HG03064 (cell line): ENCODE results near the gene DES.

Source experiments
- ATAC-seq: cut with Tn5 transposase; IDR thresholded peaks from one replicate; pipeline ENCODE4 v1.9.1; 2021; ENCODE audit warnings: low read depth; ENCODE audit not compliant: unreplicated experiment

The DES gene

DNA sequence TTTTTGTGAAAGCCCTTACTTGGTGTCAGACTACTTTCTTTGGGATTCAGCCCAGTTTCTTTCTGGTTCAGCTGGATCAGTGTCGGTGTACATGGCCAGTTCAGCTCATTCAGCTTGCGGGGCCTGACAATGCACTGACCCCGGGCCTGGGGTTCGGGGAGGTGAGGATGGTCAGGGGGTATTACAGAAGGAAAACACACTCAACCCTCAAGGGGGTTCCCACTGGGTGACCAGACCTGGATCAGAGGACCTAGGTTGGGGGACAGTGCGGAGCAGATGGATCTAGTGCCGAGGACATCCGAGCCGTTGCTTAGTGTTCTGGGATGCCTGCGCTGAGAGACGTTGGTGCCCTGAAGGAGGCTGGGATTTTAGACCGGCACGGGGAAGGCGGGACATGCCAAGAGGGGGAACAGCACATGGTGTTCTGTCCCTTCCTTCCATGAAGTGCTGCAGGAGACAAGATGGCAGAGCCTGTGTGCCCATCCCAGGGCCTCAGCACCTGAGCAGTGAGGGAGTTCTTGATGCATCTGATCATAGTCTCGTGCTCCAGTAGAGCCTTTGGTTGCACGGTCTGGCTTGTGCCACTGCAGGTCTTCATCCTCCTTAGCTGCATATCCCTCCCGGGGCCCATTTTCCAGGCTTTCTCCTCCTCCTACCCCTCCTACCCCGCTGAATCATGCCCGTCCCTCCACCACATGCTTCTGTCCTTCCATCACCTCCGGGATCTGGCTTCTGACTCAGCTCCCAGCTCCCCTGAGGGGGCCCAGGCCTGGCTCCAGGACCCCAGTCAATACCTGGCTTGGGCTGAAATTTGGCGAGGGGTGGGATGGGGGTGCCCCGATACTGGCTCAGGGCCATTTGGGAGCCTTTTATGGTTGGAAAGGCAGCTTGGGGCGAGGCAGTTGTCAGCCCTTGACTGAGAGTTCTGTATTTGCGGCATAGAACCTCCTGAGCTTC lies 34.5 kb downstream of the DES start:
- no peak for ATAC-seq

DNA sequence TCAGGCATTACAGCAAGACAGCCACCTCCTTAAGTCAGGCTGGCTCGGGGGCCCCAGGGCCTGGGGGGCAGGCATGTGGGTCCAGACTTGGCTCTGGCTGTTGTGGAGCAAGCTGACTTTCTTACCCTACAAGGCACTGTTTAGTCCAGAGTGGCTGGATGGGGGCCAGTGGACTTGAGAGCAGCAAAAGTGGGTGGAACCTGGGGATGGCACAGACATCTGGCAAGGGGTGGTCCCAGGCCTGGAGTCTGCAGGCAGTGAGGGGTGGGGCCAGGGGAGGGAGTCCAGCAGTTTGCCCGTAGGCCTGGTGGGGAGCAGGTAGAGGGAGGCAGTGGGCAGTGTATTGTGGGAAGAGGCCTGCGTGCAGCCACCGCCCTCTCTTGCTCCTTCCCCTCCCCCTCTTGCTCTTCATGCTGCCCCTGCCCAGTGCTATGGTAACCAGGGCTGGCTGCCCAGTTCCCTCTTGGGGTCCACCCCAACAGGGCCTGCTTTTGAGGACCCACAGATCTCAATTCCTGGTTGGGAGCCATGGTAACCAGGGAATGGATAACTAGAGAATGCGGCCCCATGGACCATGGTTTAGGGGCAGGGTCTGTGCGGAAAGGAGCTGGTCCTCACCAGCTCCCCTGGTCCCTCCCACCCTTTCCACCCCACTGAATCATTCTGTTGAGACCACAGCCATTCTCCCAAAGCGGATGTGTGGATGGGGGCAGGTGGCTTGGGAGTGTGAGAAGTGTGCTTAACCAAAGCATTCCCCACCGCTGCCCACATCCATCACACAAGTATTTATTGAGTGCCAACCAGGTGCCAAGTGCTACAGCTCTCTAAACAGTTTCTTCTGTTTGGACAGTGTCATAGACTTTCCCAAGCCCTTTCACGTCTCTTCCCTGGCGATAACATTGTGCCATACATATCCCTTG lies 35.8 kb downstream of the DES start:
- no peak for ATAC-seq

DNA sequence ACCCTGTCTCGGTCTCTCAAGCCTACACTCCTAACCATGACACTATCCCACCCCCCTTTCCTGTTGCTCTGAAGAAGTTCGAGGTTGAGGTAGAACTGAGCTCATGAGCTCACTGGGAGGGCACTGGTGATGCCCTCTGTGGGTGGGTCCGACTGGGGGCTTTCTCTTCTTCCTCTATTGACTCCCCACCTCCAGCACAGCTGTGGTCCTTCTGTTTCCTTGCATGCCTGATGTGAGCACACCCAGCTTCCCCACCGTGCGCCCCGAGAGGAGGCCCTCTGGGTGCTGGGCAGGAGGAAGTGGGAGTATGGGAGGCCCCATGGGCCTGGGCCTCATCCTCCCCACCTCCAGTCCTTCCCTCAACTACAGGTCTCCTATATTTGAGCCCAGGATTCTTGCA lies 37.4 kb downstream of the DES start:
- no peak for ATAC-seq

DNA sequence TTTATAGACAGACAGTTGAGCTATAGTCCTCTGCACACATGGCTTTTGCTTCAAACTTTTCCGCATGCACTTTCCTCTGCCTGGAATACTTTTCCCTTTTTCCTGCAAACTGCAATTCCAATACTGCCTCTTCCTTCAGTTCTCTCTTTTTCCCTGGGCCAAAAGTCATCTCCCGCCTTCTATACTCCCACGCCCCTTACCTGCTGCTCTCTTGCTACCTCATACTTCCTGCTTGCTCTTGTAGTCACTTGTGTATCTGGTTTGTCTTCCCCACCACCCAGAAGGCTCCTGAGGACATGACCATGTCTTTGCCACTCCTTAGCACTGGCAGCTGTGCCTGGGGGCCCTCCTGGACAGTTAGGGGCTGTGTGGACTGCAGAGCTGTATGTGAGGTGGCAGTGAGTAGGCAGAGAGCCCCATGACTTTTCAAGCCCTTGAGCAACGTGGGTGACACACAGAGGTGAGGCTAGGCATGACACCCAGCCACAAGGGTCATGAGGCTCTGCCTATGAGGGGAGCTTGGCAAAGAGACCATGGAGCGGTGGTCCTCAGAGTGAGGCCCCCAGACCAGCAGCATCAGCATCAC lies 39.7 kb downstream of the DES start:
- ATAC-seq = no peak

DNA sequence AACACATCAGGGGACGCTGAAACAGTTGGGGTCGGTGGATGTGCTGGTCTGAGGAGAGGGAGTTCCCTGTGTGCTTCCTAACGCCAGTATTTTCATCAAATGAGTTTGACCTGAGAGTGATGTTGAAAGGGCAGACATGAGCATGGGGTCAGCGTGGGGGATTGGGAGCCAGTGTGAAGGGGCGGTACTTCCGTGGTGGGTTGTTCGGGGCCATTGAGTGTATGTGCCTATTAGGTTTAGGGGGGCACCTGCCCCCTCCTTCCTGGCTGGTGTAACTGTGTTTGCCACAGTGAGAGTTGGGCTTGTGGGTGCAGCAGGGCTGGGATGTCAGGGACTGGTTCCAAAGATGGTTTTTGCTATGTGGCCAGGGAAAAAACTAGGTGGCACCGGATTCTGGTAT lies 40.8 kb downstream of the DES start:
- ATAC-seq = no peak

DNA sequence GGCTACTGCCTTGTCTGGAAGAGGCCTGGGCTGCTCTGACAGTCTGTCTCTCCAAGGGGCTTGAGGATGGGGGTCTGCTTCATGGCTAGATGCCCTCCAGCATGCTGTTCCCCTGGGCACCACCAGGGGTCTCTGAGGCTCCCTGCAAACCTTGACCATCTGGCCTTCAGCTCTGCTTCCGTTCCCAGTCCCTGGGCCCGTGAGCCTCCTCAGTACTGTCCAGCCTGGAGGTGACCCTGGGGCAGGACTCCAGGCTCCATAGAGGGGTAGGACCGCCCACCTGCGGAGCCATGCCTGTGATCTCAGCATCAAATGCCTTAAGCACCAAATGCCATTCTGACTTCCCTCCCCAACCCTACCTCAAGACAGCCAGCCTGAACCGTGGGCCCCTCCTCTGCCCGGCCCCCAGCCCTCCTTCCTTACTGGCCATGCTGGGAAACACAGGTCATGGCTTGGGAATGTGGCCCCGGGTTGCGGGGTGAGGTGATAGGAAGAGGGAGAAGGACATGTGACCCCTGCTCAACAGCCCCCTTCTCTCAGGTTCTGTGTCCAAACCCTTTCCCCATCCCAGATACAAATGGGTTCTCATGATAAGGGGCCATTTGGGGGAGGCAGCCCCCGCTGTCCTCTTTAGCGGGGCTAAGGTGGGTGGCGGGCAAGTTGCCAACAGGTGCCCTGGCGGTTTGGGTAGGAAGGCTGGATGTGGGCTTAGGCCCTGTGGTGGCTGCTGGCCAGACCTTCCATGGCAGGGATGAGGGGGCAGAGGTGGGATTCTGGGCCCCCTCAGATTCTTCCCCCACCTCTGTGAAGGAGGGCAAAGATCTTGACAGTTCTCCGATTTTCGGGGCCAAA lies 41.5 kb downstream of the DES start:
- no peak for ATAC-seq

DNA sequence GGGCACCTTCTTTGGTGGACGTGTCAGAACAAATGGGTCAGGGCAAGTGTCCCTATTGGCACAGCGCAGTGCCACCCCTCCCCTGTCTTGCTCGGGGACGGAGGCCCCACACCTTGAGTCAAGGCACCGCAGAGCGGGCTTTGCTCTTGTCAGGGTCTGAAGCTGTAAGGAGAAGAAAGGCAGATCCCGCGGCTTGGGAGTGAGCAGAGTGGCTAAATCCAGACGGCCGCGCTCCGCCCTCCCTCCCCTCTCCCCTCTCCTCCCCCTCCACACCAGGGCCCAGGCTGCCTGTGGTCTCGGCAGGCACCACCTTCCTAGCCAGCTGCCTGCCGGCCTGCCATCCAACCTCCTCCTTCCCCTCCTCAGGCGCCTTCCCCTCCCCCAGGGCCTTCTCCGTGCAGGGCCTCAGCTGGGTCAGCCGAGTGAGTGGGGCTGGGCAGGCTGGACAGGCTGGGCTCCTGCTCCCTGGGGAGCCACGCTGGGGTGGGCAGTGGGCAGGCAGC lies 42.3 kb downstream of the DES start:
- no peak for ATAC-seq

DNA sequence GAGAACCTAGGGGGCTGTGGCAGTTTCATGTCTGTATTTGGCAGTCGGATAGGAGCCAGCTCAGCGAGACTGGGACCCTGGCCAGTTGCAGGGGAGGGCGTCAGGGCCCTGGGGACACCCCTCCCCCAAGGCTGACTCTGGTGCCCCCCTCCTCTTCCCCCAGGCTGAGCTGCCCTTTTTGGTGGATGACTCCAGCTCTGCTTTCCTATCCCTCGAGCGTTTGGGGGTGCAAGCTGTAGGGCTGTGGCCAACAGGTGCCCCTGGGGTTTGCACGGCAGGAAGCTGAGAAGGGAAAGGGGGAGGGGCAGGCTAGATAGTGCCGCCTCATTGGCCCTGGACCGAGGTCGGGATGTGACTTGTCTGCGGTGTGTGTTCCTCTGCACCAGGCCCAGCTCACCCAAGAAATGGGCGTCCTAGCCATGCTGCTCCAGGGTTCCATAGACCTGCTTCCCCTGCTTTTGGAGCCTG lies 42.9 kb downstream of the DES start:
- ATAC-seq = no peak

DNA sequence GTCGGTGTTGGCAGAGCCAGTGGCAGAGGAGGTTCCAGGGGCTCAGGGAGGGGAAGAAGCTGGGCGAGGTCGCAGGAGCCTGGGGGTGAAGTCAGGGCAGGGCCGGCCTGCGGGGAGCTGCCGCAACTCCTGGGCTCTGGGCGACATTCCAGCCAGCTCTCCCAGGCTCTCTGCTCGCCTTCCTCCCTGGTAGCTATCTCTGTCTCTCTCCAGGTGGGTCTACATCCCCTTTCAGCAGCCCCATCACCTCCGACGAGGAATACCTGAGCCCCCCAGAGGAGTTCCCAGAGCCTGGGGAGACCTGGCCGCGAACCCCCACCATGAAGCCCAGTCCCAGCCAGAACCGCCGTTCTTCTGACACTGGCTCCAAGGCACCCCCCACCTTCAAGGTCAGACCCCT lies 43.5 kb downstream of the DES start:
- no peak for ATAC-seq

DNA sequence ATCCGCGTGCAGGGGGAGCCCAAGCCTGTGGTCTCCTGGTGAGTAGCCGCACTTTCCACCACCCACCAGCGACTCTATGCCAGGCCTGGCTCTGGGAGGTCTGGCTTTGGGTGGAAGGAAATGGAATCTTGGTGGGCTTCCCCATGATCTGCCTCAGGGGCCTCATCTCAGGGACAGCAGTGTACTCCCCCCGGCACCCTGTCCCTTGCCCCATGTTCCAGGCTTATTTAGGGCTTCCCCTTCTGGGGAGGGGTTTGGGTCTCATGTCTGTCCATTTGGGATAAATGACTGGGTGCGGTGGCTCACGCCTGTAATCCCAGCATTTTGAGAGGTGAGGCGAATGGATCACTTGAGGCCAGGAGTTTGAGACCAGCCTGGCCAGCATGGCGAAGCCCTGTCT lies 44.2 kb downstream of the DES start:
- ATAC-seq = no peak

DNA sequence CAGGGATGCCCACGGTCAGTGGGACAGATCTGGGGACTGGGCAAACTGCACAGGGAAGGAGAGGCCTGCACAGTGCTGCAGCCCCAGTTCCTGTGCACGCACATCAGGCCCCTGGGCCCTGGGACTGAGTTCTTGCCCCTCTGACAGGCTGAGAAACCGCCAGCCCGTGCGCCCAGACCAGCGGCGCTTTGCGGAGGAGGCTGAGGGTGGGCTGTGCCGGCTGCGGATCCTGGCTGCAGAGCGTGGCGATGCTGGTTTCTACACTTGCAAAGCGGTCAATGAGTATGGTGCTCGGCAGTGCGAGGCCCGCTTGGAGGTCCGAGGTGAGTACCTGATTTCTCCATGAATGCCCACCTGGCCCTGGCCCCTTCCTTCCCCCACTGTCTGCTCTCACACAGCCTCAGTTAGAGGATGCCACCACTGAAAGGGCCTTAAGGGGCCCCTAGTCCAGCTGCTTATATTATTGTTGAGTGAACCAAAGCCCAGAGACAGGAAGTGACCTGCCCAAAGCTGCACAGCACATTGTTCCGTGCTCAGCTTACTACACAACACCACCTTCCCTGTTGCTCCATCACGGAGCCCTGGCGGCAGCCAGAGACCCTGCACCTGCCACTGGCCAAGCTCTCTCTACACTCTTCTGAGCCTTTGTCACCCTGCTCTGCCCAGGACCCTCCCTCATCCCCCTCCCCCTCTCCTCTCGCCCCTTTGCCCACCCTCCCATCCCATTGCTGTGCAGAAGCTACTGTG lies 46.3 kb downstream of the DES start:
- ATAC-seq = no peak

DNA sequence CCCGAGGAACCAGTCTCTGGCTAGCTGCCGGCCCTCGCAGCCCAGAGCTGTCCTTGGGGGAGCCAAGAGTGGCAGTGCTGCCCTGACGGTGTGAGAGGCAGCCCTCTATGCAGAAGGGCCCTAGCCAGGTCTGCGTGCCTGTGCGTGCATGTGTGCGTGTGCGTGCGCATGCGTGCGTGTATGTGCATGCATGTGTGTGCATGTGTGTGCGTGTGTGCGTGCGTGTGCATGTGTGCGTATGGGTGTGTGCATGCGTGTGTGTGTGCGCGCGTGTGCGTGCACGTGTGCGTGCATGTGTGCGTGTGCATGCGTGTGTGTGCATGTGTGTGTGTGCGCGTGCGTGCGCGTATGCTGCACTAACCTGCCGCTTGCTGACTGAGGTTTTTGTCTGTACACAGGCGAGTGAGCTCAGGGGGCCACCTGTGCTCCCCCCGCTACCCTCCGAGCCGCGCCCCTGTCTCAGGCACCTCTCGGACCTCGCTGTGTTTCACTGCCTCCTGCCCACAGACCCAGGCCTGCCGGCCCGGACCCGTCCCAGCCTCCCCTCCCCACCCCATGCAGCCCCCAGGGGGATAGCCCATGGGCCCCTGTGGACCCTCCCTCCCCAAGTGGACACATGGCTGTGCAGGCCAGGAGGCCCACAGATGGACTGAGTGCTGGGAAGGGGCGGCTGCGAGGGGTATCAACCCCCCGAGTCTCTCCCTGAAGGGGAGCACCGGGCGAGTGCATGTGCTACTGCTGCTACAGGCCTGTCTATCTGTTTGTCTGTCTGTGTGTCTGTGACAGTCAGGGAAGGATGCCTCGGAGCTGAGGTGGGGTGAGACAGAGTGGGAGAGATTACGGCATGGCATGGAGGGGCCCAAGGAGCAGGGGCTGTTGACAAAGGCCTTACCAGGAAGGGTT lies 47.7 kb downstream of the DES start:
- ATAC-seq = no peak

DNA sequence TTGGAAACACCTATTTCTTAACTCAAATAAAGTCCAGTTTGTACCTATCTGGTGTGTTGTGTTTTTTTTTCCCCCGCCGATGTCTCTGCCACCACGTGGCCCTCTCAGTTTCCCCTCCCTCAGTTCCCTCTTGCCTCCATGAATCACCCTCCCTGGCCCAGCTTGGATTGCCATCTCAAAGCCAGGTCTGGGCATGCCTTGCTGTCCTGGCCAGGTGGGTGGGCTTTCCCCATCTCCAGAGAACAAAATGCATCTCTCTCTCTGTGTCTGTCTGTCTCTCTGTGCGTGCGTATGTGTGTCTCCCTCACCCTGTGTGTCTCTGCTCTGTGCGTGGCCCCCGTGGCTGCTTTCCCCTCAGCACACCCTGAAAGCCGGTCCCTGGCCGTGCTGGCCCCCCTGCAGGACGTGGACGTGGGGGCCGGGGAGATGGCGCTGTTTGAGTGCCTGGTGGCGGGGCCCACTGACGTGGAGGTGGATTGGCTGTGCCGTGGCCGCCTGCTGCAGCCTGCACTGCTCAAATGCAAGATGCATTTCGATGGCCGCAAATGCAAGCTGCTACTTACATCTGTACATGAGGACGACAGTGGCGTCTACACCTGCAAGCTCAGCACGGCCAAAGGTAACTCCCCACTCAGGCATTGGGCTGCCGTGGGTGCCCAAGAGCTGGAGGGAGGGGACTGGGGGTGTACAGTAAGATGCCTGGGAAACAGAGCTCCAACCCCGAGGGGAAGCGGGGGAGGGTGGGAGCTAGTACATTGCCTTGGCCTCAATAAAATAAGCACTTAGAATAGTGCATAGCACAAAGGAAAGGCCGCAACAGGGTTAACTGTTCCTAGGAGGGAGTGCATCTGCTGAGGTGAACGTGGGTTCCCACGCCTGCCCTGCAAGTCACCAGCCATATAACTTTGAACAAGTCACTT lies 48.9 kb downstream of the DES start:
- ATAC-seq = no peak

DNA sequence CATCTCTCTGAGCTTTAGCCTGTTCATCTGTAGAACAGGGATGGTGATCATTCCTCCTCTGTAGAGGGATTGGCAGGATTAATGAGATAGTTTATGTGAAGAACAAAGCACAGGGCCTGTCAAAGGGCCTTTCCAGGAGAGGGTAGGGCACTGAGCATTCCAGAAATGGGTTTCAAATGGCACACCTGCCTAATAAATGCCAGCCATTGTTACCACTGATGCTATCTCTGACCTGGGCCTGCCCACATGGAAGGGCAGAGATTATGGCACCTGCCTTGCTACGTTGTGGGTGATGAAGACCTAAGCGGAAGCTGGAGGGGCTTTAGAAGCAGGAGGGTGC lies 49.5 kb downstream of the DES start:
- no peak for ATAC-seq

DNA sequence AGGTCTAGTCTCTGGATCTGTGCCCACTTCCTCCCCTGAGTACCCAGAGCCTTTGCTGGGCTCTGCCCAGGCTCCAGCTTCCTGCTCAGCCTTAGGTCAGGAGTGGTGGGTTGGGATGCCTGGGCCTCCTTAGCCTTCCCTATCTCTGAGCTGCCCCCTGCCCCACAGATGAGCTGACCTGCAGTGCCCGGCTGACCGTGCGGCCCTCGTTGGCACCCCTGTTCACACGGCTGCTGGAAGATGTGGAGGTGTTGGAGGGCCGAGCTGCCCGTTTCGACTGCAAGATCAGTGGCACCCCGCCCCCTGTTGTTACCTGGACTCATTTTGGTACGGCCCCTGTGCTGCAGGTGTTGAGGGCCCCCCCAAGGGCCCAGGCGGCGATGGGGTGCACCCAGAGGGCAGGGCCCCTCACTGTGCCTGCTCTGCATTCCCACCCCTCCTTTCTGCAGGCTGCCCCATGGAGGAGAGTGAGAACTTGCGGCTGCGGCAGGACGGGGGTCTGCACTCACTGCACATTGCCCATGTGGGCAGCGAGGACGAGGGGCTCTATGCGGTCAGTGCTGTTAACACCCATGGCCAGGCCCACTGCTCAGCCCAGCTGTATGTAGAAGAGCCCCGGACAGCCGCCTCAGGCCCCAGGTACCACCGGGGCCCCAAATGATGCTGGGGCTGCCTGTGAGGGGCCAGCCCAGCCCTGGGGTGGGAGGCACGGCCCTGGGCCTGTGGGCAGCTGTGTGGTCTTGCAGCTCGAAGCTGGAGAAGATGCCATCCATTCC lies 50.4 kb downstream of the DES start:
- no peak for ATAC-seq

DNA sequence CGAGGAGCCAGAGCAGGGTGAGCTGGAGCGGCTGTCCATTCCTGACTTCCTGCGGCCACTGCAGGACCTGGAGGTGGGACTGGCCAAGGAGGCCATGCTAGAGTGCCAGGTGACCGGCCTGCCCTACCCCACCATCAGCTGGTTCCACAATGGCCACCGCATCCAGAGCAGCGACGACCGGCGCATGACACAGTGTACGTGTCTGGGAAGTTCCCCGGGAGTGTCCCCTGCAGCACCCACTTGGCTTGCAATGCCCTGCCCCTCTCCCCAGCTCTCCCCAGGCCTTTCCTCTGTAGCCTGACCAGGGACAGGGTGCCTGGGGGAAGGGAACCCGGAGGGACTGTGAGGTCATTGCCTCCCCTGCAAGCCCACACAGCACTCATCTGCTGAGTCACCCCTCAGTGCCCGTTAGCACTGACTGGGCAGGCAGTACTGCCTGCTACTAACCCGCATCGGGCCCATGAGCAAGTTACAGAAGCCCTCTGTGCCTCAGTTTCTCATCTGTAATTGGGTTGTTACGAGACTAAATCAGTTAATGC lies 51.1 kb downstream of the DES start:
- ATAC-seq = no peak
